WERI-Rb-1 (cell line): ENCODE results near the gene PRKCZ.

Experiments
- DNase-seq: peaks from one replicate; pipeline ENCODE4 v3.0.0-alpha.2; 2020
- H3K27ac ChIP-seq: fragments of 250-450 bp; sonication (Bioruptor Pico); 2 replicates; pipeline ENCODE4 v1.5.1; 2020; ENCODE audit warnings: mild to moderate bottlenecking, moderate library complexity
- H3K27me3 ChIP-seq: fragments of 250-450 bp; sonication (Bioruptor Pico); 2 replicates; pipeline ENCODE4 v1.5.1; 2021; ENCODE audit warnings: mild to moderate bottlenecking, low read depth, moderate library complexity; ENCODE audit not compliant: insufficient read depth, severe bottlenecking
- H3K36me3 ChIP-seq: fragments of 250-450 bp; sonication (Bioruptor Pico); 2 replicates; pipeline ENCODE4 v1.5.1; 2020; ENCODE audit warnings: mild to moderate bottlenecking, moderate library complexity
- H3K4me3 ChIP-seq: 2 replicates; pipeline ENCODE4 v1.5.1; 2011; ENCODE audit warnings: low read depth, mild to moderate bottlenecking, control low read depth, low read length
- H3K9me3 ChIP-seq: fragments of 250-450 bp; sonication (Bioruptor Pico); 2 replicates; pipeline ENCODE4 v1.5.1; 2021; ENCODE audit warnings: mild to moderate bottlenecking, moderate library complexity; ENCODE audit not compliant: severe bottlenecking
- CTCF ChIP-seq: IDR thresholded peaks from 2 replicates; pipeline ENCODE4 v1.5.1; 2011; ENCODE audit warnings: low read depth, mild to moderate bottlenecking, control low read depth, inconsistent platforms, low read length

Gene PRKCZ

GRCh38 chr1:2099886-2100779 is 49.9 kb downstream of the PRKCZ start:
- no peak for DNase-seq
- Histone ChIP-seq H3K36me3 (no peaks in the 10 kb centered on the region), H3K27me3 (no peaks in the 10 kb centered on the region), H3K9me3 (peaks cover 4% of the 10 kb centered on the region), H3K27ac (no peak overlapping the region), H3K4me3 (no peak overlapping the region)
- no peak for TF ChIP-seq CTCF

DNA sequence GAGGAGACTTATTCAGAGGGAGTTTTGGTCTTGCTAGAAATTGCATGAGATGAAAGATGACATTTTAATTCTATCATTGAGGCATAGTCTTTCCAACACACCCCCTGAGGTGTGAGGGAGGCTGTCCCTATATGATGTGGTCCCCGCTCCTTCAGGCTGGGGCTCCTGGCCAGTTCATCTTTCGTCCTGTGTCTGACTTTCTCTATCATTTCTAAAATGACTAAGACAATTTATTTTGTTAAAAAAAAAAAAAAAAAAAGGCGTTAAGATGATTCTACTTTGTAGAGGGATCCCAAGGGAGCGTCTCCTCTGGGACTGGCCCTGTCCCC is 50.5 kb downstream of the PRKCZ start:
- H3K27me3 ChIP-seq = no peaks in the 10 kb centered on the region
- no peaks in the 10 kb centered on the region for H3K36me3 ChIP-seq
- peaks cover 4% of the 10 kb centered on the region for H3K9me3 ChIP-seq
- DNase-seq = no peak
- TF ChIP-seq CTCF = no peak
- H3K27ac ChIP-seq = no peak overlapping the region
- no peak overlapping the region for H3K4me3 ChIP-seq

- no peak for DNase-seq
- no peak overlapping the region for H3K27ac ChIP-seq
- no peaks in the 10 kb centered on the region for H3K36me3 ChIP-seq
- H3K27me3 ChIP-seq = no peaks in the 10 kb centered on the region
- H3K4me3 ChIP-seq = no peak overlapping the region
- no peak for TF ChIP-seq CTCF
- peaks cover 4% of the 10 kb centered on the region for H3K9me3 ChIP-seq
Measured at GRCh38 chr1:2101531-2101930, 51.3 kb downstream of the PRKCZ start.

DNA sequence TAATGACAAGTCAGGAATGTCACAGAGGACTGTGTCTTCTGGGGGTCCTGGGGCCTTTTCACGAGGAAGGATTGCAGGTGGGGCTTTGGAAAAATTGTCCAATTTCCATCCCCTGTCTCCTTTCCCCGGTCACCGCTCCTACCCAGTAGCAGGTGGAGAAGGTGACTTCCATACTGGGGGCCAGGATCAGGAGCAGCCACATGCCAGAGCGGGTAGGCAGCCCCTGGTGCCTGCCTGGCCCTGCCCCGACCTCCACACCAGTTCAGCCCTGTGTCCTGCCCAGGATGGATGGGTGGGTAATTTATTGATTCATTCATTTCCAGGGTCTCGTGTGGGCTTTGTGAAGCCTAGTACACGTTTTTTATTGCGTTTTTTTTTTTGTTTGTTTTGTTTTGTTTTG is 51.7 kb downstream of the PRKCZ start:
- Histone ChIP-seq H3K27ac (no peak overlapping the region), H3K9me3 (peaks cover 4% of the 10 kb centered on the region), H3K27me3 (no peaks in the 10 kb centered on the region), H3K4me3 (no peak overlapping the region), H3K36me3 (no peaks in the 10 kb centered on the region)
- no peak for DNase-seq
- TF ChIP-seq CTCF = no peak

DNA sequence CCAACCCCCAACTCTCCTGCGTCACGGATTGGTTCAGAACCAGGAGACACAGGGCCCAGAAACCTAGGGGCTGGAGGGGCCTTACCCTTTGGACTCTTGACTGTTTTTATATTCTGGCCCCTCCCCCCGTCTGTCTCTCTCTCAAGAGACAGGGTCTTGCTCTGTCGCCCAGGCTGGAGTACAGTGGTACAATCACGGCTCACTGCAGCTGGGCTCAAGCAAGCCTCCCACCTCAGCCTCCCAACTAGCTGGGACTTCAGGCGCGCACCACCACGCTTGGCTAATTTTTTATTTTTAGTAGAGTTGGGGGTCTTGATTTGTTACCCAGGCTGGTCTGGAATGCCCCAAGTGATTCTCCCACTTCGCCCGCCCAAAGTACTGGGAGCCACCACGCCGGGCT is 52.5 kb downstream of the PRKCZ start:
- TF ChIP-seq CTCF = no peak
- Histone ChIP-seq H3K27ac (no peak overlapping the region), H3K27me3 (no peaks in the 10 kb centered on the region)

More for the DNA sequence above, 52.5 kb downstream of the PRKCZ start:
- Histone ChIP-seq H3K36me3 (no peaks in the 10 kb centered on the region), H3K9me3 (peaks cover under 1% of the 10 kb centered on the region), H3K4me3 (no peak overlapping the region)
- no peak for DNase-seq
